IPS DF 4.7 (cell line): ENCODE data around the gene BMP3.
A peak's percentile ranks its signal among the peaks of the same experiment; 100 is the strongest.

Experiments used
- DNase-seq: peaks from one replicate; pipeline ENCODE4 v3.0.0-alpha.2; 2013; ENCODE audit warnings: low spot score; ENCODE audit errors: extremely low read depth

BMP3 gene

DNA sequence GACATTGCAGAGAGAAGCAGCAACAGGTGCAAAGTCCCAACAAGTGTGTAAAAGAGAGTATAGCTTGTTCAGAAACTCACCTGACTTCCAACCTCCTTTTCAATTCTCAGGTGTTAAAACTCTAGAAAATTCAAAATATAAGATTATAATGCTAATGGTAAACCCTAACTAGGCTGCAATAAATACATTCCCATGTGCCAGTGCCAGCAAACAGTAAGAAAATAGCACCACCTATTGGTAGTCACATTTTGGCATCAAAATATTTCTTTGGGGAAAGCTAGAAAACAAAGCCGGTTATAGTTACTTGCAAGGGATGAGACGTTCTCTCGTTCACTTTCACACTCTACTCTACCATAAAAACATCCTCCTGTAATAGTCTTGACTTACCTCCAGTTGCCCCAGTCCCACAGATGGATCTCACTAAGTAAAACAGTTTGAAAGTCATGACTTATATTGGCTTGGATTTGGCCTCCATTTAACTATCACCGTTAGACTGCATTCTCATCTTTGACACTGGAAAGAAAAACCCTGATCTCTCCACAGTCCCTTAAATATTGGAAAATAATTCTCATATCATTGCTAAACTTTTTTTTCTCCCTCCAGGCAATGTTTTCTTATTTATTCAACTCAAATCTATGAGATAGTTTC is 9.6 kb downstream of the BMP3 start:
- no peak for DNase-seq

DNA sequence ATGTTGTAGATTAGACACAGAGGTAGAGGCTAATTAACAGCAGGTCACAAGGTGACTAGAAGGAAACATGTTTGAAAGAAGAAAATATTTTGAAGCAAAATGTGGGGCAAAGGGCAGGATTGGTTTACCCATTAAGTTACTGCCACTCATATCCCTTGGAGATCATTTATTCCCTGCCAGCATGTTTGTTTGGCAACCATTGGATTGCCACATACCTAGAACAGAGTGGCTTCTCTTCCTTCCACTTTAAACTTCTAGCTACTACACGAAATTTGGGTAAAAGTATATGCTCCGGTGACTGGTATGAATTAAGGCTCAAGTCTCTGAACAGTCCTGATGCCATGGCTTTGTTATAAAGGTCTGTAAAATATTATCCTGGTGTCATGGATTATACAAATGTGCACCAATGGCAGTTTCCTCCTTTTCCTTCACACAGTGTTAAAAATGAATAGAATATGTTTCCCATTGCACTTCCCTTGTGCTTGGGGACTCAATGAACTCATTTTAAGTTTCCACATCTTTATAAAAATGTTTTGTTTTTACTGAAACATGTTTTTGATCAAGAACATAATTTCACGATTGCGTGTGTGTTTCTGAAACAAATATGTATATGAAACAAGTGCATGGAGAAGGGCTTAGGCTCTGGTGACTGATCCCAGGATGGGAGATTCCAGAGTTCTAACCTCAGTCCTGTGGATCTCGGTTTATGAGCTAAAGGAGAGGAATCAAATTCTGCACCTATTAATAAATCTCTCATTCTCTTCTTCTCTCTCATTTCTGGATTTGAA is 12.3 kb downstream of the BMP3 start:
- DNase-seq = no peak

DNA sequence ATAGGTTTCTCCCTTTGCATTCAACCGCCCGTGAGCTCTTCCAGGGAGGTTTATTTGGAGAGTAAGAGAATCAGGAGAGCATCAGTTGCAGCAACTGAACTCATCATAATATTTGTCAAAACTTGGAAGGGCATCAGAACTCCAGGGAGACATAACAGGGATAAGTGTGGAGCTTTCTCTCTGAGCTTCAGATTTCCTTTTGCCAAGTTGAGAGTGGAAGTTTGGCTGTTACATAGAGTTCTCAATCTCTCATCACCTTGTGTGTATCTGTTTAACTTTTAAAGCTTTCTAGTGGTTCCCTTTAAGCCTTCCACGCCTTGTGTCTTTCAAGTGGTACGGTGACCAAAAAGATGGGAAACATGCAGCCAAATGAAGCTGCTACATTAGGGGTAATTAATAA is 18.8 kb downstream of the BMP3 start:
- no peak for DNase-seq

DNA sequence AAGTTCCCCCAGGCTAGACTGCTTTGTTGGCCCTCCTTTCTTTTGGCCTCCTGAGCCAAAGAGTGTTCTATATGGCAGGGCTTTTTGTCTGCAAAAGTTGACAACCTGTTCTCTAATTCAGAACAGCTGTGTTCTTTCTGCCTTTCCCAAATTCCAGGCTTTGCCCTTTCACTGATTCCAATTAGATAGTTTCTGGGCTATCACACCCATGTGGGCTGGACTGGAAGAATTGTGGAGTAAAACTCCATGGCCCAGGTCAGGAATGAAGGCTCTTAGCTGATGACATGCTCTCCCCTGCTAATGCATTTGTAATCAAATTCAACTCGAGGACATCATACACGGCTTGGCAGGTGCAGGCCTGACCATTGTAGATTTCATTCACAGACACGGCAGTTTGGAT is 19.4 kb downstream of the BMP3 start:
- no peak for DNase-seq

DNA sequence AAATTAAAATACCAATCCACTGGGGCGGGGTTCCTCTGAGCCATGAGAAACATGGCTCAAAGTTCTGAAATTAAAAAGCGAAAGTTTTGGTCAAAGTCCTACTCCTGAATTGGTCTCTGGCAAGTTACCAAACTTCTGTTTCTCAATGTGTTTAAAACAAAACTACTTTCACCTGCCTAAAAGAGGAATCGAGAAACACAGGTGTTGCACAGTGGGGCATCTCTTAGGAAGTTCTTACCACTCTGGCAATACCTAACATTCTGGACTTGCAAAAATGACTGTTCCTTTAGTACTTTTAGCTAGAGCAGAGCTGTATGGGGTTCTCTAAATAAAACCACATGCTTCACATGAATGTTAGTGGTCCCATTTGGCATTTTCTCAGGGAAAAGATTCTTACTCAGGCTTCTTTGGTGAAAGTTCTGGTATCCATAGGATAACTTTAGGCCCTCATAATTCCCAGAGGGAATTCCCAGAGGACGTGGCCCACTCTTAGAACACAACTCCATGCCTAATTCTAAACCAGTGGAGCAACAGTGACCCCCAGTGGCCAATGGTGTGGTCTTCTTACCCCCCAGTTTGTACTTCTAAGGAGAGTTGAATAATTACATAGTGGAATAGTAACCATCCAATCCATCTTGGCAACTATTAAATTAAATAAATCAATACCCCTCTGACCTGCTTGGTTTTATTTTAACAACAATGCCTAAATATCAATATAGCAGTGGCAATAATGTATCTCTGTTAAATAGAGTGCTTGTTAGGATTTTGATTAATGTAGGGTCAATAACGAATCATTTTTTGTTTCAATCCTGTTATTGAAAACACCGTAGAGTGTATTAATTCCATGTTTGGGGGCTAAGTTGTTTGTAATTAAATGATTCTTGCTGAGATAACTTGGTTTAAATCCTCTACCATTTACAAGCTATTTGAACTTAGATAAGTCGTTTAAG is 21.9 kb downstream of the BMP3 start:
- DNase-seq = peak; percentile 60

DNA sequence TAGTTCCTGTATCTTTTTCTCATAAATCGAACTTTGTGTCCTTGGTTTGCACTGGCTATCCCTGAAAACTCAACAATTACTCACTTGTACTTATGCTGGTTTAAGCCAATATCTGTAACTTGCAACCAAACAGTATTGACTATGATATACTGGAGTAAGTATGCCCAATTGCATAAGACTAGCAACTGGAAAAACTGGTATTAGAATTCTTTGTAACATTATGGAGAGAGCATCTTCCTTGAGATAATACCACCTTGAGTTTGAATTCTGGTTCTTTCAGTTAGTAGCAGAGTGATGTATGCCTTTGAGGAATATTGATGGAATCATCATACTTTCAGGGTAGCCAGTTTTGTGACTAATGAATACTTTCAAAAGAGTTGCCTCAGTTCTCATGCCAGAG is 28.1 kb downstream of the BMP3 start:
- no peak for DNase-seq

DNA sequence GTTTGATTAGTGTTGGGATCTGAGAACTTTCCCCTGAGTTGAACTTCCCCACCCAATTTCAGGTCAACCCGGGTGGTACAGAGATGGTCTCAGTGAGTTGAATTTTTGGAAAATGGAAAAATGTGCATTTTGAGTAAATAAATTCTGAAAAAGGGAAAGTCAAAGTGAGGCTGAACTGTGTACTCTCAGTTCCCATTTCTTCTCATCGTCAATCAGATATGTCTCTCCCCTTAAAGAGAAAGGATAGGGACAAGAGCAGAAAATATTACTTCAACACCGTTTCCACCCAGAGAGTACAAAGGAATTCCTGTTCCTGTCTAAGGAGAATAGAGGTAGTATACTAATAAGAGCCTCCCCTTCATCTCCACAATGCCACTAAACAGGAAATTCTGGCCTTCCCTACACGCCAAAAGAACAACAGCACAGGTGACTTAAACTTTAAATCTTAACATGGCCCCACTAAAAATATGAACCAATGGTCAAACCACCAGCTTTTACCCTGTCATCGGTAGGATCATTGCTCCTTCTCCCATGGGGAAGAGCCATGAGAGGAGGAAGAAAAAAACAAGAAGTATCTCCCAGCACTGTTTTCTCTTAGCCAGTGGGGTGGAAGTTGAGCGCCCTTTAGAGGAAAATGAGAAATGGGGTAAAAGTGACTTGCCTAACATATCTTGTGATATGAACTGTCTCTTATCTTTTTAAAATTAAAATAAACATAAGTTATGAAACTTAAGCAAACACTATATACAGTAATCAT is 30.3 kb downstream of the BMP3 start:
- DNase-seq = no peak

DNA sequence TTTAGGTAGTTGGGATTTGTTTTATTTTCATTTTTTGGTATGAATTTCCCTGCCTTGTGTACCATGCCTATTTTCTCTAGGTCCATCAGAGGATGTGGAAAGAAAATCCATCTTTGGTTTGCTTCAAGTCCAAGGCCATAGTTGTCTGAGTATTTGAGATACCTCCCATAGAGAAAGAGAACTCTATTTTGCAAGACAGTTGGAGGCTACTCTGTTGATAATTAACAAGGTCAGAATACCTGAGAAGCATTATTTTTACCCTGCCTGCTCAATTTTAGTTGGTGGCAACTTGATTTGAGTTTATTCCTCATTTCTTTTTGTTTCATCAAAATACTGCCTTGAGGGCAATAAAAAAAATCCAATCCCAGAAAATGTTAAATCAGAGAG is 30.8 kb downstream of the BMP3 start:
- DNase-seq = no peak

DNA sequence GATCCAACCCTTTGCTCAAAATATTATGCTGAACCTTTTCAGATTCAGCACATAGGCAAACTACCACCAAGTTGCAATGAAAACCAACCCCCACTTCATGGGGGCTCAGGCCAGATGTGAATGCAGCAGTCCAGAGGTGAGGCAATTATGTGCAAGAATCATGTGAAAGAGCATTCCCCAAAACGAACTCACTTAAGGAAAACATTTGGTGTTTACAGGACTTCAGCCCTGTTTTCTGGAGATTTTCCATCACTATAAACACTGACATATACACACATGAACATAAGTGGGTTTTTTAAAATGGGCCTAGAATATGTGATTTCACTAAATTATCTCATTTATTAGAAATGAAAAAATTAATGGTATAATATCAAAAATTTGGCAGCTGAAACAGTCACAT is 31.5 kb downstream of the BMP3 start:
- DNase-seq = no peak

DNA sequence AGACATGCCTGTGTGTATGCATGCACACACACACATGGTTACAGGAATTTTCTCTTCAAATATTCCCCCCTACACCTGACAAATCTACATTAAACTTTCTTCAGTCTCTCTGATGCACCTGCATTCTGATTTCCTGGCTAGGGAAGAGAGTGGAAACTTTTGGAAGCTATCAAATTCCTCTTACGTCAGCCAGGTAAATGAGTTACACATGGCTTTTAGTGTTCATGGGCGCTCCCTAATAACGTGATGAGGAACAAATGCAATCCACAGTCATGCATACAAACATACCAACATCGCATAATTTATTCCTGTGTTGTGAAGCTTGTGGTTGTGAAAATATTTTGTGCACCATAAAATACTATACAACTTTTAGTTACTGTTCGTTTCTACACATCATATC is 34.9 kb downstream of the BMP3 start:
- no peak for DNase-seq

DNA sequence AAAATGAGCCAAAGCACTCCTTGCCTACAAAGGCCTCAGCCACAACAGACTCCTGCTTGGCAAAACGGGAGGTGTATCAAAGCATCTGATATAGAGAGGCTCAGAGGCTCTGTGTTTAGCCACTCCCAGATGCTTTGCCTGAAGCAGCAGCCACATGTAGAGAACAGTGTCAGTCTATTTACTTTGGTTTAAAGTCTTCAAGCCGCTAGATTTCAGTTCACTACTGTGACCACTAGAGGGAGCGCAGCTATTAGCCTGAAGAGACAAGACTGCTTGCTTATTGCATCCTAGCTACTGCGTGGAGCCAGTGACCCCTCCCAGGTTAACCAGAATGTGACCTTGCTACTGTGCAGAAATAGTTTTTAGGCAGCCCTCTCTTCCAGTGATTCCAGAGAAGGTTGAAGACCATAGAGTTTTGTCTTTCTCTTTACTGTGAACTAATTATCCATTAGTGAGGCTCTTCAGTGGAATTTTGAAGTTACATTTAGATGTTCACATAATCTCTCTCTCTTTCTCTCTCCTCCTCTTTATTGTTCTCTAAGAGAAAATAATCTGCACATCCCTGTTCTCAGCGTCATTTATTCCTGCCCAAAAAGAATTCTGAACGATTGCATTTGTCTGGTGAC is 39.3 kb downstream of the BMP3 start:
- peak; percentile 79 for DNase-seq

DNA sequence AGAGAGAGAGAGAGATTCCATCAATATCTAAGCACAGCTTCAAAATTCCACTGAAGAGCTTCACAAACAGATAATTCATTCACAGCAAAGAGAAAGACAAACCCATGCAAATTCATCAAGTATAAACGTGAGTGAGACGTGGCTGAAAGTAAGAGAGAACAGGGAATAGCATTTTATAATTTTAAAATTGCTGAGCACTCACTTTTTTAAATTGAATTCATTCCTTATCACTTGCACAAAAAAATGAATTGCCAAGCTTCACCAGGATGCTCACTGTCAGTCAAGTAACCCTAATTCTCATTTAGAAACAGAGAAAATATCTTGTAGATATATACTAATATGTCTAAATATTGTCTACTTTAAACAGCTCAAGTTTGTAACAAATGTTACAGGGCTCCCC is 40.5 kb downstream of the BMP3 start:
- no peak for DNase-seq

DNA sequence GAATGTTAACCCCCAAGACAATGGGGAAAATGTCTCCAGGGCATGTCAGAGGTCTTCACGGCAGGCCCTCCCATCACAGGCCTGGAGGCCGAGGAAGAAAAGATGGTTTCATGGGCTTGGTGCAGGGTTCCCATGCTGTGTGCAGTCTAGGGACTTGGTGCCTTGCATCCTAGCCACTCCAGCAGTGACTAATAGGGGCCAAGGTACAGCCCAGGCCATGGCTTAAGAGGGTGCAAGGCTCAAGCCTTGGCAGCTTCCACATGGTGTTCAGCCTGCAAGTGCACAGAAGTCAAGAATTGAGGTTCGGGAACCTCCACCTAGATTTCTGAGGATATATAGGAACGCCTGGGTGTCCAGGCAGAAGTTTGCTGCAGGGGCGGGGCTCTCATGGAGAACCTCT is 50.6 kb downstream of the BMP3 start:
- DNase-seq = no peak

DNA sequence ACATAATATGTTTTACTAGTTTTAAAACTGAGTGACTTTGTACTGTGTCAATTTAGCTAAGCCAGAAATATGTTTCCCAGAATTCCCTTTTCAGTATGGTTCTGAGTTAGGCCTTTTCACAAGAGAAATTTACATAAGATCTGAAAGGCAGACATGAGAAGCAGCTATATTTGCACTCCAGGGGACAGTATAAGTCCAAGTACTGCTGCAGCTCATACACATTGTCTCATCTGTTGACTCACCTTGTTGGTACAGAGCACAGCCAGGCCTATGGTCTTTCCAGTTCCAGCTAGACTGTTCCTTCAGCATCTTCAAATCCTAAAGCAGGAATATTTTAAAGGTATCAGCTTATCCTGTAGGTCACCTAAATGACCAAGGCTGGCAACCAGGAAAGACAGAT is 53.5 kb downstream of the BMP3 start:
- DNase-seq = no peak

DNA sequence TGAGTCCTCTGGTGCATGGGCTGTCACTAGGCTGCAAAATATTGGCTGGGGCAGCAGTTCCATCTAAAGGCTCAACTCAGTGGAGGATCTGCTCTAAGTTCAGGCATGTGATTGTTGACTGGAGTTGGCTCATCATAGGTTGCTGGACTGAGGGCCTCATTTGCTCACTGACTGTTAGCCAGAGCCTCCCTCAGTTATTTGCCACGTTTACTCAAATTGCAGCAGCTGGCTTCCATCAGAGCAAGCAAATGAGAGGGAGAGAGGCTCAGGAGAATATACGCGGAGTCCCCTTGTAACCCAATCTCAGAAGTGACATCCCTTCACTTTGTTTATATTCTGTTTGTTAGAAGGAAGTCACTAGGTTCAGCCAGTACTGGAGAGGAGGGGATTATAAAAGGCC is 54.1 kb downstream of the BMP3 start:
- no peak for DNase-seq

DNA sequence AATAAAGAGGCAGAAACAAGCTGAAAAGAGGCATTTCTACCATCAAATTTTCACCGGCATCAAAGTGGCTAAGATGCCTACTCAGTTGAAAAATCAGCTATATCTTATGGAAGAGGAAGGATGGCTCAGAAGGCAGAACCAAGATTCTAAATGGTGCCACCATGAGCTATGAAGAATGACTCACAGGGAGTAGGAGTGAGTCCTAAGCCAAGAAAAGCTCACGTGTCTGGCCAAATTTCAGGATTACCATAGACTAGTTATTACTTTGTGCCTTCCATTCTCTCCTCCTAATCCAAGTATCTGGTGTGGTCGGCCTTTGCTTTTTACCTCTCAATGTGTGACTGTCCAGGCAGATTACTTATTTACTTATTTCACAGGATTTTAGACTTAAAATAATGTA is 54.8 kb downstream of the BMP3 start:
- DNase-seq = no peak

DNA sequence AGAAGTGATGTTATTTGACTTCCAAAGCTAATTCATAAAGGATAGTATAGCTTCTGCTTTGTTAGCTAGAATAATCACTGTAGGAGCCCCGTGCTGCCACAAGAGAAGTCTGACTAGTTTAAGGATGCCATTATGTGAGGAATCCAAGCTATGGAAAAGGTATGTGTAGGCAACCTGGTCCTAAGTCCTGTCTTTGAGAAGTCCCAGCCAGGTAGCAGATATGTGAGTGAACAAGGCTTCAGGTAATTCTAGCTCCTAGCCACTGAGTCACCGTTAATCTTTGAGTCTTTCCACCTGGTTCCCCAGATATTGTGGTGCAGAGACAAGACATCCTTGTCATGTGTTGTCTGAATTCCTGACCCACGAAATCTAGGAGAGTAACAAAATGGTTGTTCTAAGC is 55.5 kb downstream of the BMP3 start:
- no peak for DNase-seq

DNA sequence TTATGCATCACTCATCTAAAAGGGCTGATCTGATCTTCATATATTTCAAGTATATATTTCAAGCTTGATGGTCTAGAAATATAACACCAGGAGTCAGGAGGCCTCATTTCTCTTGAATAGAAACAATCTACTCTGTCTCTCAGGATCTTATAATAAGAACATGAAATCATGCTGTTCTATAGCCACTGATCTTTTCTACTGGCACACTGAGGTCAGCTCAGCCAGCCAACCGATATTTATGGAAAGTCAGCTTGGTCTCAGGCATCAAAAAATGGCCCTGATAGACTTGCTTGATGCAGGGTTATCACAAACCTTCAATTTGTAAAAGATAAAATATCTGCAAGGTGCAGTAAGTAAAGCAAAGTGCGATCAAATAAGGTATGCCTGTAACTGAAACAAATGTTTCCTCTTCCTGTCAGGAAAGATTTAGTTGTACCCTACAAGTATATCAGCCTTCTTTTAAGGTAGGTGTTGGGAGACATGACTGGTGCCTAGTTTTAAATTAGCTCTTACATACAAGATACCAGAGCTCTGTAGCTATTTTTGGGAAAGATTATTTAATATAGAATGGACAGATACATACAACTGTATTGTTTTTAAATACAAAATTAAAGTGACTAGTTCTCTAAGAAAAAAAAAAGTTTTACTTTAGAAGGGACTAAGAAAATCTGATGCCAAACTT is 63.4 kb downstream of the BMP3 start:
- DNase-seq = no peak

DNA sequence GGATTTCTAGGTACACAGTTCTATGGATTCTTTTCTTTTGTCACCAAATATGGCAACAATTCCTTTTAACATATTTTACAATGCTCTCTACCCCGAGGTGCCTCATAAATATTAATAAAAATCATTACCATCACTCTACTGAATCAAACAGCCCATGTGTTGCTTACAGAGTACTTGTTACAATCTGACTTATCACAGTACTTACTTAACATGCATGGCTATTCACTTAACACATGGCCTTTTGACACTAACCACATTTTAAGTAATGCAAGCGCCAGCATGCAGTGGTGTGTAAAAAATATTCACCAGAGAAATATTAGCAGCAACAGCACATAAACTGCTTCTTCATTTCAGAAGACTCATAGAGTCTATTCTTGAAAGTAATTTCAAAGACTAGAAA is 64.9 kb downstream of the BMP3 start:
- DNase-seq = no peak

DNA sequence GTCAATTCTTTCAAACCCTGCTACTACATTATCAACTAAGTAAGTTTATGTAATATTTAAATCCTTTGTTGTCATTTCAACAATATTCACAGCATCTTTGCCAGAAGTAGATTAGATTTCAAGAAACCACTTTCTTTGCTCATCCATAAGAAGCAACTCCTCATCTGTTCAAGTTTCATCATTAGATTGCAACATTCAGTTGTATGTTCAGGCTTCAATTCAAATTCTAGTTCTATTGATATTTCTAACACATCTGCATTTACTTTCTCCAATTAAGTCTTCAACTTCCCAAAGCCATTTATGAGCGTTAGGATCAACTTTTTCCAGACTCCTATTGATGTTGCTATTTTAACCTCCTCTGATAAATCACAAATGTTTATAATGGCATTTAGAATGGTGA is 66.1 kb downstream of the BMP3 start:
- DNase-seq = no peak
